Measurements from ENCODE around the gene CACNA2D4. TPM values are rescaled to one million over a fixed set of nuclear protein-coding genes. Genes with fewer than 3 reads are reported as not detected.

The CACNA2D4 gene
- total RNA-seq, 2 experiments from 2014 or later, result 2.1 to 2.7 TPM

GRCh38 chr12:1841586-1842182, 76.8 kb downstream of the CACNA2D4 start:
- H3K9me3 Mint-ChIP-seq, result no peaks in the 10 kb centered on the region
- H3K36me3 Mint-ChIP-seq (ENCODE audit: low read depth), result no peaks in the 10 kb centered on the region
- intact Hi-C loops (cut with micrococcal nuclease), result no loop called here
- DNase-seq, result no peak
- H3K27ac Mint-ChIP-seq, result no peak overlapping the region
- H3K4me3 Mint-ChIP-seq, result no peak overlapping the region
- CTCF ChIA-PET, result no interaction called here
- no peaks in the 10 kb centered on the region for H3K27me3 Mint-ChIP-seq (ENCODE audit: low read depth)
- no peaks in the 10 kb centered on the region for H3K4me1 Mint-ChIP-seq (ENCODE audit: low read depth)

- Mint-ChIP-seq H3K27ac (no peak overlapping the region), H3K36me3 (ENCODE audit: low read depth) (no peaks in the 10 kb centered on the region), H3K27me3 (ENCODE audit: low read depth) (no peaks in the 10 kb centered on the region), H3K9me3 (no peaks in the 10 kb centered on the region), H3K4me3 (no peak overlapping the region), H3K4me1 (ENCODE audit: low read depth) (no peaks in the 10 kb centered on the region)
- intact Hi-C loops (cut with micrococcal nuclease), result no loop called here
- no peak for DNase-seq
- CTCF ChIA-PET, result no interaction called here
These were observed 77.4 kb downstream of the CACNA2D4 start for GRCh38 chr12:1840981-1841425.

GRCh38 chr12:1839956-1840951, 78.2 kb downstream of the CACNA2D4 start:
- Mint-ChIP-seq H3K9me3 (no peaks in the 10 kb centered on the region), H3K36me3 (ENCODE audit: low read depth) (no peaks in the 10 kb centered on the region), H3K27ac (no peak overlapping the region), H3K4me3 (no peak overlapping the region), H3K4me1 (ENCODE audit: low read depth) (no peaks in the 10 kb centered on the region), H3K27me3 (ENCODE audit: low read depth) (no peaks in the 10 kb centered on the region)
- intact Hi-C loops (cut with micrococcal nuclease), result no loop called here
- no peak for DNase-seq
- CTCF ChIA-PET, result interaction anchor here (0.6 to 1.3 kb wide), 2 partner anchors 99 to 172 kb away, joined by 3 to 4 read pairs; no protein-coding TSS in a partner anchor

- no peaks in the 10 kb centered on the region for H3K27me3 Mint-ChIP-seq (ENCODE audit: low read depth)
- H3K4me1 Mint-ChIP-seq (ENCODE audit: low read depth), result no peaks in the 10 kb centered on the region
- intact Hi-C loops (cut with micrococcal nuclease), result no loop called here
- no peaks in the 10 kb centered on the region for H3K9me3 Mint-ChIP-seq
- CTCF ChIA-PET, result interaction anchor here (1.3 kb wide), 1 partner anchor 100 kb away, joined by 3 read pairs; no protein-coding TSS in a partner anchor
- H3K4me3 Mint-ChIP-seq, result no peak overlapping the region
- no peak overlapping the region for H3K27ac Mint-ChIP-seq
- DNase-seq, result no peak
- no peaks in the 10 kb centered on the region for H3K36me3 Mint-ChIP-seq (ENCODE audit: low read depth)
These were observed 79.0 kb downstream of the CACNA2D4 start for GRCh38 chr12:1839464-1839863.

GRCh38 chr12:1838994-1839365, 79.5 kb downstream of the CACNA2D4 start:
- CTCF ChIA-PET, result interaction anchor here (1.3 kb wide), 1 partner anchor 101 kb away, joined by 3 read pairs; no protein-coding TSS in a partner anchor

GRCh38 chr12:1838205-1838993, 80.1 kb downstream of the CACNA2D4 start:
- intact Hi-C loops (cut with micrococcal nuclease), result no loop called here
- Mint-ChIP-seq H3K9me3 (no peaks in the 10 kb centered on the region), H3K27me3 (ENCODE audit: low read depth) (peaks cover under 1% of the 10 kb centered on the region), H3K4me1 (ENCODE audit: low read depth) (no peaks in the 10 kb centered on the region), H3K36me3 (ENCODE audit: low read depth) (no peaks in the 10 kb centered on the region), H3K27ac (no peak overlapping the region), H3K4me3 (no peak overlapping the region)
- no peak for DNase-seq
- CTCF ChIA-PET, result no interaction called here

More at GRCh38 chr12:1838994-1839365, 79.5 kb downstream of the CACNA2D4 start:
- no peak overlapping the region for H3K4me3 Mint-ChIP-seq
- no peaks in the 10 kb centered on the region for H3K4me1 Mint-ChIP-seq (ENCODE audit: low read depth)
- intact Hi-C loops (cut with micrococcal nuclease), result no loop called here
- H3K9me3 Mint-ChIP-seq, result no peaks in the 10 kb centered on the region
- H3K27ac Mint-ChIP-seq, result no peak overlapping the region
- DNase-seq, result no peak
- H3K27me3 Mint-ChIP-seq (ENCODE audit: low read depth), result no peaks in the 10 kb centered on the region
- H3K36me3 Mint-ChIP-seq (ENCODE audit: low read depth), result no peaks in the 10 kb centered on the region

GRCh38 chr12:1837541-1838204, 80.8 kb downstream of the CACNA2D4 start:
- no peaks in the 10 kb centered on the region for H3K9me3 Mint-ChIP-seq
- H3K36me3 Mint-ChIP-seq (ENCODE audit: low read depth), result no peaks in the 10 kb centered on the region
- DNase-seq, result no peak
- no peak overlapping the region for H3K27ac Mint-ChIP-seq
- H3K4me3 Mint-ChIP-seq, result no peak overlapping the region
- H3K4me1 Mint-ChIP-seq (ENCODE audit: low read depth), result no peaks in the 10 kb centered on the region
- H3K27me3 Mint-ChIP-seq (ENCODE audit: low read depth), result peaks cover 3% of the 10 kb centered on the region
- intact Hi-C loops (cut with micrococcal nuclease), result no loop called here
- CTCF ChIA-PET, result interaction anchor here (0.6 kb wide), 1 partner anchor 48 kb away, joined by 3 read pairs; no protein-coding TSS in a partner anchor

- peaks cover 5% of the 10 kb centered on the region for H3K27me3 Mint-ChIP-seq (ENCODE audit: low read depth)
- H3K4me1 Mint-ChIP-seq (ENCODE audit: low read depth), result no peaks in the 10 kb centered on the region
- no peak for DNase-seq
- intact Hi-C loops (cut with micrococcal nuclease), result no loop called here
- no peaks in the 10 kb centered on the region for H3K9me3 Mint-ChIP-seq
- H3K4me3 Mint-ChIP-seq, result no peak overlapping the region
- no peaks in the 10 kb centered on the region for H3K36me3 Mint-ChIP-seq (ENCODE audit: low read depth)
- CTCF ChIA-PET, result interaction anchor here (0.6 kb wide), 1 partner anchor 47 kb away, joined by 3 read pairs; no protein-coding TSS in a partner anchor
- no peak overlapping the region for H3K27ac Mint-ChIP-seq
These were observed 81.5 kb downstream of the CACNA2D4 start for GRCh38 chr12:1836854-1837421.

GRCh38 chr12:1836241-1836803, 82.1 kb downstream of the CACNA2D4 start:
- CTCF ChIA-PET, result no interaction called here
- intact Hi-C loops (cut with micrococcal nuclease), result no loop called here

GRCh38 chr12:1835211-1836131, 83.0 kb downstream of the CACNA2D4 start:
- H3K9me3 Mint-ChIP-seq, result no peaks in the 10 kb centered on the region
- intact Hi-C loops (cut with micrococcal nuclease), result no loop called here
- no peak for DNase-seq
- H3K27ac Mint-ChIP-seq, result no peak overlapping the region
- CTCF ChIA-PET, result no interaction called here
- no peaks in the 10 kb centered on the region for H3K36me3 Mint-ChIP-seq (ENCODE audit: low read depth)
- no peak overlapping the region for H3K4me3 Mint-ChIP-seq
- H3K4me1 Mint-ChIP-seq (ENCODE audit: low read depth), result no peaks in the 10 kb centered on the region
- peaks cover 15% of the 10 kb centered on the region for H3K27me3 Mint-ChIP-seq (ENCODE audit: low read depth)

More at GRCh38 chr12:1836241-1836803, 82.1 kb downstream of the CACNA2D4 start:
- Mint-ChIP-seq H3K4me3 (no peak overlapping the region), H3K27ac (no peak overlapping the region), H3K36me3 (ENCODE audit: low read depth) (no peaks in the 10 kb centered on the region), H3K27me3 (ENCODE audit: low read depth) (peaks cover 9% of the 10 kb centered on the region), H3K4me1 (ENCODE audit: low read depth) (no peaks in the 10 kb centered on the region), H3K9me3 (no peaks in the 10 kb centered on the region)
- DNase-seq, result no peak
